Activated naive CD4-positive, alpha-beta T cell treated with Interleukin-2 at 50 U/mL for 16 hours (primary cell): ENCODE measurements around the gene S100A12.
"Not testable (repeated sequence)": the region's sequence is repeated elsewhere in the genome, so short reads cannot be mapped to it uniquely, and the experiment has no call there.

Source experiments
- DNase-seq: peaks from one replicate; pipeline ENCODE4 v3.0.0-alpha.2; 2020

Gene S100A12

GRCh38 chr1:153349363-153350320 is 25.8 kb downstream of the S100A12 start:
- no peak for DNase-seq

- DNase-seq: no peak
Measured at GRCh38 chr1:153348511-153349362, 26.7 kb downstream of the S100A12 start, which contains the start of gene PGLYRP4. Gene PGLYRP4, minus strand, starts transcription at chr1:153348841. Its CDS starts 909 bp downstream, at chr1:153347932.

- DNase-seq: no peak
Measured at GRCh38 chr1:153347856-153348255, 27.6 kb downstream of the S100A12 start.

- DNase-seq: not testable (repeated sequence)
Measured at GRCh38 chr1:153347049-153347448, 28.4 kb downstream of the S100A12 start.

- DNase-seq: no peak
Measured at GRCh38 chr1:153346077-153346723, 29.2 kb downstream of the S100A12 start.

GRCh38 chr1:153345187-153346076 is 30.0 kb downstream of the S100A12 start:
- DNase-seq: no peak

- DNase-seq: no peak
Measured at GRCh38 chr1:153344718-153345025, 30.7 kb downstream of the S100A12 start.

- DNase-seq: no peak
Measured at GRCh38 chr1:153343811-153344717, 31.4 kb downstream of the S100A12 start.

GRCh38 chr1:153343040-153343681 is 32.3 kb downstream of the S100A12 start:
- DNase-seq: no peak

- no peak for DNase-seq
Measured at GRCh38 chr1:153342178-153342577, 33.2 kb downstream of the S100A12 start.

GRCh38 chr1:153341431-153341934 is 33.9 kb downstream of the S100A12 start:
- DNase-seq: no peak

- DNase-seq: no peak
Measured at GRCh38 chr1:153340356-153340755, 35.1 kb downstream of the S100A12 start.

- DNase-seq: no peak
Measured at GRCh38 chr1:153339802-153340201, 35.6 kb downstream of the S100A12 start.

- DNase-seq: no peak
Measured at GRCh38 chr1:153337980-153338853, 37.2 kb downstream of the S100A12 start.

- no peak for DNase-seq
Measured at GRCh38 chr1:153336650-153337049, 38.8 kb downstream of the S100A12 start.

- DNase-seq: no peak
Measured at GRCh38 chr1:153333902-153334301, 41.5 kb downstream of the S100A12 start.

- no peak for DNase-seq
Measured at GRCh38 chr1:153324912-153325311, 50.5 kb downstream of the S100A12 start.
